ENCODE measurements around the gene NUDCD3.
A peak's percentile ranks its signal among the peaks of the same experiment; 100 is the strongest.
"Not testable (repeated sequence)": the region's sequence is repeated elsewhere in the genome, so short reads cannot be mapped to it uniquely, and the experiment has no call there.

NUDCD3 gene

GRCh38 chr7:44519546-44519945 is 29.1 kb upstream of the NUDCD3 start:
- H3K27ac ChIP-seq = no peak overlapping the region
- DNase-seq (ENCODE audit: low read depth, low spot score) = no peak

DNA sequence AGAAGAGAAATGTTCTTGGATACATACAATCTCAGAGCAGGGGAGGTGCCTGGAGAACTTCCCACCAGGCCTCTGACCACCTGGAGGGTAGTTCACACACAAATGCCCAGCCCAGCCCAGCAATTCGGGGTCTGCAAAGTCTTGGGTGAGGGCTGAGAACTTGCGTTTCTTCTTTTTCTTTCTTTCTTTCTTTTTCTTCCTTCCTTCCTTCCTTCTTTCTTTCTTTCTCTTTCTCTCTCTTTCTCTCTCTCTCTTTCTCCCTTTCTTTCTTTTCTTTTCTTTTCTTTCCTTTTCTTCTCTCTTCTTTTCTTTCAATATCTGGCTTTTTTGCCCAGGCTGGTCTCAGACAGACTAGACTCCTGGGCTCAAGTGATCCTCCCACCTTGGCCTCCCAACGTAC is 28.3 kb upstream of the NUDCD3 start:
- no peak for DNase-seq (ENCODE audit: low read depth, low spot score)
- H3K27ac ChIP-seq = no peak overlapping the region

- DNase-seq (ENCODE audit: low read depth, low spot score) = no peak
- H3K27ac ChIP-seq = no peak overlapping the region
Measured at GRCh38 chr7:44517175-44517574, 26.7 kb upstream of the NUDCD3 start.

DNA sequence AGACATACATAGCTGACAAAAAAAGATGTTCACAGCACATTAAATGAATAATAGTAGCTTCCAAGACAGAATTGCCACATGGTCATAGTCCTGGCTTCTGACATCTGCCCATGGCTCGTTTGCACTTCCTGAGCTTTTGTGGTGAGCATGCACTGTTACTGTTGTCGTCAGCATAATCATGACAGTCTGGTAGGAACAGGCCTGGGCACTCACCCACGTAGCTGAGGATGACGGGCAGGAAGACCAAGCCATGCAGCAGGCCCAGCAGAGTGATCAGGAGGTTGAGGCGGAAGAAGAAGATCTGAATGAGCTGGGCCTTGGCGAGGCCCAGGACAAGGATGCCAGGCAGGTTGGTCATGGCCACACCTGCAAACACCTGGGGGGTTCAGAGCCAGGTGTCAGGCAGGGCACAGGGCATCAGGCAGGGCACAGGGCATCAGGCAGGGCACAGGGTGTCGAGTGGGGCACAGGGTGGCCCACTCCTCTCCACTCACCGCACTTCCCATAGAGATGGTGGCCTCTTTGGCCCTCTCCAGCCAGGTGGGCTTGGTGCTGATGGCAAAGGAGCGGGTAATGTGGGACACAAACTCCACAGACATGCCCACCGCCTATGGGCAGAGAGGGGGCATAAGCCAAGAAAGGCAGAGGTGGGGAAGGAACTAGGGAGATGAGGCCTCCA is 25.3 kb upstream of the NUDCD3 start:
- peak overlapping the region; percentile 46 for H3K27ac ChIP-seq
- DNase-seq (ENCODE audit: low read depth, low spot score) = peak; percentile 60

GRCh38 chr7:44512736-44513135 is 22.3 kb upstream of the NUDCD3 start:
- H3K27ac ChIP-seq = no peak overlapping the region
- DNase-seq (ENCODE audit: low read depth, low spot score) = no peak

DNA sequence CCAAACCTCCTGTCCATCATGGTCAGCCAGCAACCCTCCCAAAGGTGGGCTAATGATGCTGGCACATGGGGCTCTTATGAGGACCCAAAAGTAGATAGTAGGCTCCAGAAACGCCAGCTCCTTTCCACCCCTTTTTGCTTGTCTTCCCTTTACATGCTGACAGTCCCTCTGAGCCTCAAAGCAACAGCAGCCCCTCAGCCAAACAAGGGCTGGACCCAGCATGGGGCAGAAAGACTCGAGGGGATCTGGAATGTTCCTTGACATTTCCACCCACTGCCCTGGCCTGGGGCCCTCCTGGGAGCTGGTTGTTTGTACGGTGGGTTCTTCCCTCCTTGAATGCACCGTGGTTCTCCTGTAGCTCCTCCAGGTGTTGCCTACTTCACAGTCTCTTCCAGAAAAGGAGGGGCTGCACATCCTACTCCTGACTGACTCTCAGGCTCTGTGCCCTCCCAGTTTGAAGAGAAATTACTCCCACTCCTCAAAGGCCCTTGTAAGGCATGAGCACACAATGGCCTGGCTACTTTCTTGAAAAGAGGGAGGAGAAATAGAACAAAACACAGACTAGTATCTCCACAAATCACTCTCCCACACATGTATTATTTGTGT is 21.5 kb upstream of the NUDCD3 start:
- DNase-seq (ENCODE audit: low read depth, low spot score) = no peak
- H3K27ac ChIP-seq = no peak overlapping the region

DNA sequence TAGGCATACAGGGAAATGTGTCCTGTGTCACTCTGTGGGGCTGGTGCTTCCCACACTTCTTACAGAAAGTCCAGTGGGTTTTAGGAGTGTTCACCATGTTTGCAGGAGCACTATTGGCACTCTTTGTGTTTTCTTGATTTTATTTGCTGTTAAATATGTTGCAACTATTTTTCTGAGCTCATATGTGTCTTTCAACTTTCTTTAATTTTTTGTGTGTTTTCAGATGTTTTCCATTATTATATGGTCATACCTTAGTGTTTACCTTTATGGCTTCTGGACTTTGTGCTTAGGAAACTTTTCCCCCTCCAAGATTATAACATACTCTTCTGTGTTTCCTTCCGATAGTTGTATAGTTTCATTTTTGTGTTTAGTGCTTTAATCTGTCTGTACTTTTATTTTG is 20.8 kb upstream of the NUDCD3 start:
- no peak for DNase-seq (ENCODE audit: low read depth, low spot score)
- no peak overlapping the region for H3K27ac ChIP-seq

DNA sequence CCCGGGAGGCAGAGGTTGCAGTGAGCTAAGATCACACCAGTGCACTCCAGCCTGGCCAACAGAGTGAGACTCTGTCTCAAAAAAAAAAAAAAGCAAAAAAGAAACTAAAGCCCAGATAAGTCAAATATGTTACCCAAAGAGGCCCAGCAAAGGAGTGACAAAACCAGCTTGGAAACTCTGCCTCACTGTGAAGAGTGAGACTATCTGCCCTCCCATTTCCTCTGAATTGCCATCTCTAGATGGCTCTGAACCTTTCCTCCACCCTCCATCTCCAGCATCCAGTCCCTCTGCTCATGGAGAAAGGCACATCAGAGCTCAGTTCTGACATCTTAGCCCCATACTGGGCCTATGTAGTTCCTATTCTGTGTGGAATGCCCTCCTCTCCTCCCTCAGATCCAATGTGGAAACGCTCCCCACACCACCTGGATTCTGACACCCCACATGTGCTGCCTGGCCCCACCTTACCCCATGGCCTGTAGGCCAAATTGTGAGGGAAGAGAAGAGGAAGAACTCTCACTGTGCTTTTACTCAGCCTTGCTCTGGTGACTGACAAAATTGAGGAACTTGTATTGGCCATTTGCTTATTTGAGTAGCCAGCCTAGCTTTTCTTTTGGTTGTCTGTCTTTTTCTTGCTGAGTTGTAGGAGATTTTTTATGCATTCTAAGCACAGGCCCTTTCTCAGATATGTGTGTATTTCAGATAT is 18.0 kb upstream of the NUDCD3 start:
- no peak for DNase-seq (ENCODE audit: low read depth, low spot score)
- H3K27ac ChIP-seq = no peak overlapping the region

- not testable (repeated sequence) for H3K27ac ChIP-seq; DNase-seq (ENCODE audit: low read depth, low spot score)
Measured at GRCh38 chr7:44506592-44507288, 16.3 kb upstream of the NUDCD3 start.

- no peak for DNase-seq (ENCODE audit: low read depth, low spot score)
- no peak overlapping the region for H3K27ac ChIP-seq
Measured at GRCh38 chr7:44505595-44505994, 15.1 kb upstream of the NUDCD3 start.

DNA sequence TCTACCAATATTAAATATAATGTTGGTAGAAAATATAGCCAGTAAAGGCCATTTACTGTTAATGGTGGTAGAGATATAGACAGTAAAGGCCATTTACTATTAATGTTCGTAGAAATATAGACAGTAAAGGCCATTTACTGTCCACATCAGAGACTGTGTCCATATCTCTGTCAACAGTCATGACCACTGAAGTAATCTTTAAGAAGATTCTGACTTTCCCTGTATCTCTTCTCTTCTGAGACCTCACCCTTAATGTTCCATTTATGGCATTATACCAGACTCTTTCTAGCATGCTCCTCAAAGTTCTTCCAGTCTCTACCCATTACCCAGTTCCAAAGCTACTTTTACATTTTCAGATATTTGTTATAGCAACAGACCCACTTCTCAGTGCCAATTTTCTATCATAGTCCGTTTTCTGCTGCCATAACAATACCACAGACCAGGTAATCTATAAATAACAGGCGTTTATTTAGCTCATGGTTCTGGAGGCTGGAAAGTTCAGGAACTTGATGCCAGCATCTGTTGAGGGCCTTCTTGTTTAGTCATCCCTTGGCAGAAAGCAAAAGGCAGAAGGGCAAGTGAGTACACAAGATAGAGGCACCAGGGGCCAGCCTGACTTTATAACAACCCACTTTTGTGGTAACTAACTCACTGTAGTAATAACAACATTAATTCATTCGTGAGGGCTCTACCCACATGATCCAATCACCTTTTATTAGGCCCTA is 7.9 kb upstream of the NUDCD3 start:
- no peak for DNase-seq (ENCODE audit: low read depth, low spot score)
- H3K27ac ChIP-seq = no peak overlapping the region

- H3K27ac ChIP-seq = no peak overlapping the region
- DNase-seq (ENCODE audit: low read depth, low spot score) = no peak
Measured at GRCh38 chr7:44497155-44498027, 6.9 kb upstream of the NUDCD3 start.

DNA sequence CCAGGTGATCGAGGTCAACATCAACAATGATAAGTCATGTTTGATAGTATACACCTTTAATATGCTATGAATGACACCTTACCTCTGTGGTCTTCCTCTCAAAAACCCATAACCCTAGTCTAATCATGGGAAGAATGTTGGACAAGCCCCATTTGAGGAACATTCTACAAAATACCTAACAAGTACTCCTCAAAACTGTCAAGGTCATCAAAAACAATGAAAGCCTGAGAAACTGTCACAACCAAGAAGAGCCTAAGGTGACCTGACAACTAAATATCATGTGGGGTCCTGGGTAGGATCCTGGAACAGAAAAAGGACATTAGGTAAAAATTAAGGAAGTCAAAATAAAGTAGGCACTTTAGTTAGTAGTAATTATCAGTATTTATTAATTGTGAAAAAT is 5.9 kb upstream of the NUDCD3 start:
- DNase-seq (ENCODE audit: low read depth, low spot score) = no peak
- no peak overlapping the region for H3K27ac ChIP-seq

GRCh38 chr7:44494960-44495359 is 4.5 kb upstream of the NUDCD3 start:
- H3K27ac ChIP-seq = no peak overlapping the region
- no peak for DNase-seq (ENCODE audit: low read depth, low spot score)

- DNase-seq (ENCODE audit: low read depth, low spot score) = no peak
- peak overlapping the region; percentile 92 for H3K27ac ChIP-seq
Measured at GRCh38 chr7:44491229-44491628, 771 bp upstream of the NUDCD3 start.

DNA sequence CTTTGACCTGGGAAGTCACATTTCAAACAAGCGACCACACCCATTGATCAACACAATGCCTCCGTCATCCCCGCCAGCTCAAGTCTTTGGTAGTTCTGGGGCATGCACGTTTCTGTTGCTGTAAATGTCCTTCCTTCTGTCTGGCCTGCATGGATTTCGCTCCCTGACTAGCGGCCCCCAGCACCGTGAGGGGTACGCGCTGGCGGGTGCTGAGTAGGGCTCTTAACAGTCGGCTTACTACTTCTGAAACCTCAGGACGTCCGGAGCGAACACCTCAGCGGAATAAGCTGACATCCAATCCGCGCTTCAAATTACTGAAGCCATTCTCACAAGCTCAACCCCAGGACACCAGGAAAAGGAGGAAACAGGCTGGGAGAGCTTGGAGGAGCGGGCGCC is 505 bp downstream of the NUDCD3 start:
- H3K27ac ChIP-seq = peak overlapping the region; percentile 92
- no peak for DNase-seq (ENCODE audit: low read depth, low spot score)

GRCh38 chr7:44488955-44489354 is 1.5 kb downstream of the NUDCD3 start:
- DNase-seq (ENCODE audit: low read depth, low spot score) = no peak
- no peak overlapping the region for H3K27ac ChIP-seq

GRCh38 chr7:44486693-44487092 is 3.8 kb downstream of the NUDCD3 start:
- peak; percentile 60 for DNase-seq (ENCODE audit: low read depth, low spot score)
- peak overlapping the region; percentile 61 for H3K27ac ChIP-seq

- H3K27ac ChIP-seq = peak overlapping the region; percentile 61
- DNase-seq (ENCODE audit: low read depth, low spot score) = no peak
Measured at GRCh38 chr7:44486001-44486400, 4.5 kb downstream of the NUDCD3 start.
